MM.1S (cell line): ENCODE results near the gene MRPL58.

ENCODE experiments used
- EZH2 ChIP-seq: fragments of 300-600 bp; sonication (generic); optimal IDR thresholded peaks from 2 replicates; pipeline ENCODE3; 2017; ENCODE audit warnings: low read depth, mild to moderate bottlenecking, antibody characterized with exemption, low read length, mixed read lengths
- EZH2phosphoT487 ChIP-seq: fragments of 300-600 bp; sonication (generic); IDR thresholded peaks from 2 replicates; pipeline ENCODE4 v1.6.1; 2018; ENCODE audit warnings: antibody characterized with exemption, low read length
- TF ChIP-seq, protein P1 (sequence below): fragments of 300-600 bp; sonication (generic); IDR thresholded peaks from 2 replicates; pipeline ENCODE4 v1.5.1; 2016; ENCODE audit warnings: antibody characterized with exemption, low read length, mixed read lengths

DNA sequence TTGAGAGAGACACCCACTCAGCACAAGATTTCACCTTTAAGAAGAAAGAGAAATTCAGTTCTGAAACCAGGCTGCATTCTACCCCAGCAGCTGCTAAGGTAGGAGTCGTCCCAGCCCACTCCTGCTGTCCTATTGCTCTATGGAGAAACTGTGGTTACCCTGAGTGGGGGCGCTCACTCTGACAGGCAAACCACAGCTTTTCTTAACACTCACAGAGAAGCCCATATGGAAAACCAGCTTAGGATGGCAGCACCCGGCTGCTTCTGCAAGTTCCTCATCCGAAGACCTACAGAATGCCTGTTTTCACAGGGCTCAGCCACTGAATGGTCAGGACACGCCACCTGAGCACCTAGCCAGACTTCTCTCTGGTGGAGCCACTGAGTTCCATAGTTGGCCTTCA, 26.8 kb downstream of the MRPL58 start:
- TF ChIP-seq, protein P1, sequence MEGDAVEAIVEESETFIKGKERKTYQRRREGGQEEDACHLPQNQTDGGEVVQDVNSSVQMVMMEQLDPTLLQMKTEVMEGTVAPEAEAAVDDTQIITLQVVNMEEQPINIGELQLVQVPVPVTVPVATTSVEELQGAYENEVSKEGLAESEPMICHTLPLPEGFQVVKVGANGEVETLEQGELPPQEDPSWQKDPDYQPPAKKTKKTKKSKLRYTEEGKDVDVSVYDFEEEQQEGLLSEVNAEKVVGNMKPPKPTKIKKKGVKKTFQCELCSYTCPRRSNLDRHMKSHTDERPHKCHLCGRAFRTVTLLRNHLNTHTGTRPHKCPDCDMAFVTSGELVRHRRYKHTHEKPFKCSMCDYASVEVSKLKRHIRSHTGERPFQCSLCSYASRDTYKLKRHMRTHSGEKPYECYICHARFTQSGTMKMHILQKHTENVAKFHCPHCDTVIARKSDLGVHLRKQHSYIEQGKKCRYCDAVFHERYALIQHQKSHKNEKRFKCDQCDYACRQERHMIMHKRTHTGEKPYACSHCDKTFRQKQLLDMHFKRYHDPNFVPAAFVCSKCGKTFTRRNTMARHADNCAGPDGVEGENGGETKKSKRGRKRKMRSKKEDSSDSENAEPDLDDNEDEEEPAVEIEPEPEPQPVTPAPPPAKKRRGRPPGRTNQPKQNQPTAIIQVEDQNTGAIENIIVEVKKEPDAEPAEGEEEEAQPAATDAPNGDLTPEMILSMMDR: no peak
- TF ChIP-seq EZH2phosphoT487 (no peak), EZH2 (no peak)
